HepG2 (cell line): Measurements from ENCODE around the gene TMEM235. TPM values are rescaled to one million over a fixed set of nuclear protein-coding genes. Genes with fewer than 3 reads are reported as not detected.

Source experiments
- ATAC-seq: fragments of 200-7000 bp; cut with Tn5 transposase; 3 replicates; pipeline ENCODE4 v1.9.1; 2020; ENCODE audit warnings: mild to moderate bottlenecking, moderate library complexity
- BruUV-seq: library from RNA; stranded (reverse); fragments of 400-500 nt; replicated peaks from 2 replicates; lab custom pipeline; 2021; lab: Mats Ljungman, UMichigan
- CTCF ChIA-PET: fragments of 300-600 bp; formaldehyde crosslinking; extraction: SDS; loops from one replicate; lab custom pipeline; 2021; ENCODE audit warnings: low total read pairs, inconsistent platforms, low intra/inter-chr PET ratio; lab: Yijun Ruan, JAX
- POLR2A ChIA-PET: fragments of 350-600 bp; sonication (Branson Sonifier 250); formaldehyde crosslinking; loops from one replicate; lab custom pipeline; 2020; ENCODE audit warnings: antibody characterized with exemption, inconsistent platforms; lab: Yijun Ruan, JAX
- DNase-seq: peaks from one replicate; pipeline ENCODE4 v3.0.0-alpha.2; 2015; ENCODE audit warnings: low spot score
- FAIRE-seq: peaks from 3 replicates; lab custom pipeline; 2011; peaks lifted over from hg19 to GRCh38; lab: Jason Lieb, UNC
- H2AFZ ChIP-seq: one replicate; pipeline ENCODE4 v1.6.1; 2011; ENCODE audit warnings: low read length, inconsistent platforms
- H3K27ac ChIP-seq: fragments of 300-600 bp; 3 replicates; pipeline ENCODE4 v1.8.0; 2011; ENCODE audit warnings: mixed run types, mild to moderate bottlenecking, mixed read lengths, low read length, inconsistent platforms; ENCODE audit not compliant: insufficient read depth; ENCODE audit errors: extremely low read length
- H3K27me3 ChIP-seq, 2 experiments: fragments of 200-600 bp in 1 of 2; 2 replicates in 1 of 2; 3 replicates in 1 of 2; pipeline versions ENCODE4 v1.6.0 to v1.8.0; 2011; ENCODE audit warnings: low read length in 2 of 2, mild to moderate bottlenecking in 2 of 2, moderate library complexity in 2 of 2, inconsistent platforms in 1 of 2; ENCODE audit not compliant: insufficient read depth in 2 of 2, control insufficient read depth in 1 of 2
- H3K36me3 ChIP-seq, 2 experiments: fragments of 200-600 bp in 1 of 2; replicated peaks in 1 of 2; 2 replicates in 1 of 2; 3 replicates in 1 of 2; pipeline versions ENCODE4 v1.5.1 to v1.8.0; 2011; ENCODE audit warnings: low read length in 2 of 2, inconsistent platforms in 1 of 2; ENCODE audit not compliant: insufficient read depth in 2 of 2, control insufficient read depth in 1 of 2
- H3K4me1 ChIP-seq: 2 replicates; pipeline ENCODE4 v1.5.1; 2012; ENCODE audit warnings: low read length, inconsistent platforms; ENCODE audit not compliant: insufficient read depth
- H3K4me2 ChIP-seq: 2 replicates; pipeline ENCODE4 v1.6.0; 2011; ENCODE audit warnings: low read depth, low read length, inconsistent platforms
- H3K4me3 ChIP-seq, 3 experiments: fragments of 200-600 bp in 1 of 3; sonication (generic), shearing (Covaris generic) in 1 of 3; replicated peaks in 1 of 3; 2 replicates each; pipeline ENCODE4 v1.5.1; 2011 to 2016; ENCODE audit warnings: low read length in 3 of 3, inconsistent platforms in 2 of 3, low read depth in 2 of 3, mild to moderate bottlenecking in 2 of 3, control low read depth in 1 of 3, mixed read lengths in 1 of 3; ENCODE audit not compliant: insufficient read depth in 1 of 3
- H3K79me2 ChIP-seq: one replicate; pipeline ENCODE4 v1.6.1; 2011; ENCODE audit warnings: low read length, inconsistent platforms; ENCODE audit not compliant: insufficient read depth
- H3K9ac ChIP-seq: 2 replicates; pipeline ENCODE4 v1.6.0; 2011; ENCODE audit warnings: mild to moderate bottlenecking, low read depth, low read length, inconsistent platforms; ENCODE audit not compliant: insufficient read depth
- H3K9me3 ChIP-seq: 2 replicates; pipeline ENCODE4 v1.5.1; 2012; ENCODE audit warnings: mild to moderate bottlenecking, low read length
- H4K20me1 ChIP-seq: 2 replicates; pipeline ENCODE4 v1.6.0; 2011; ENCODE audit warnings: inconsistent platforms, mild to moderate bottlenecking, low read length, moderate library complexity; ENCODE audit not compliant: insufficient read depth
- AGO1 ChIP-seq: fragments of 200-400 bp; formaldehyde crosslinking; IDR thresholded peaks from 2 replicates; pipeline ENCODE4 v1.6.1; 2017; ENCODE audit warnings: mild to moderate bottlenecking, low read depth, low read length, moderate library complexity; ENCODE audit not compliant: poor library complexity, severe bottlenecking
- KDM2A ChIP-seq: sonication (generic); formaldehyde crosslinking; IDR thresholded peaks from 2 replicates; pipeline ENCODE4 v1.4.0; 2020; ENCODE audit warnings: low read depth, missing genetic modification reagents, borderline replicate concordance
- MED1 ChIP-seq: sonication (generic); formaldehyde crosslinking; IDR thresholded peaks from 2 replicates; pipeline ENCODE4 v1.4.0; 2020; ENCODE audit warnings: missing genetic modification reagents
- NCOA2 ChIP-seq: sonication (generic); formaldehyde crosslinking; IDR thresholded peaks from 2 replicates; pipeline ENCODE4 v1.8.0; 2022; ENCODE audit warnings: inconsistent platforms
- SPEN ChIP-seq: sonication (generic); formaldehyde crosslinking; IDR thresholded peaks from 2 replicates; pipeline ENCODE4 v1.5.1; 2020; ENCODE audit warnings: low read depth, mild to moderate bottlenecking, missing genetic modification reagents
- WGBS: methylation state at CpG from one replicate; pipeline ENCODE4 v1.1.6; 2017; ENCODE audit warnings: low lambda C conversion rate; 5-methylcytosine and 5-hydroxymethylcytosine counted together
- in situ Hi-C: cut with HindIII; loops from 2 replicates; pipeline ENCODE4 v1.10.0; 2017; ENCODE audit warnings: low pct_unique_long_range_greater_than_20kb; ENCODE audit not compliant: extremely low pct_ligation_motif_present
- intact Hi-C: fragments of 100-400 bp; cut with micrococcal nuclease; formaldehyde crosslinking; loops from one replicate; pipeline ENCODE4 v1.10.0; 2022; ENCODE audit not compliant: unreplicated experiment
- polyA plus RNA-seq, 8 experiments: library from polyadenylated mRNA; depleted of rRNA in 3 of 8; stranded (reverse) in 7 of 8; unstranded in 1 of 8; fragments of >200 nt; fragmentation: Illumina TruSeq in 4 of 8; extraction: Trizol in 4 of 8; gene quantifications; 2 replicates each; pipeline versions ENCODE4 v1.2.1 to v1.2.3, GENCODE V29; 2011 to 2016; ENCODE audit warnings: low read depth in 4 of 8, missing spikeins in 1 of 8, mixed read lengths in 1 of 8; ENCODE audit not compliant: insufficient read depth in 1 of 8
- total RNA-seq, 5 experiments: library from RNA; depleted of rRNA; stranded (reverse); fragments of >200 nt; fragmentation: Illumina TruSeq; extraction: Trizol; gene quantifications; 2 replicates each; pipeline ENCODE4 v1.2.3, GENCODE V29; 2016; ENCODE audit warnings: low read depth in 1 of 5
- TF ChIP-seq, protein P1 (sequence below): sonication (generic); formaldehyde crosslinking; IDR thresholded peaks from 2 replicates; pipeline ENCODE4 v1.4.0; 2020; ENCODE audit warnings: missing genetic modification reagents
- TF ChIP-seq, protein P2 (sequence below): sonication (generic); formaldehyde crosslinking; IDR thresholded peaks from 2 replicates; pipeline ENCODE4 v1.4.0; 2020; ENCODE audit warnings: mild to moderate bottlenecking, missing genetic modification reagents

The TMEM235 gene
- total and polyA plus RNA-seq, 2 of the 13 experiments (the other 11 are each of a cell fraction or from before 2014, with no cell fraction given), result not detected

DNA sequence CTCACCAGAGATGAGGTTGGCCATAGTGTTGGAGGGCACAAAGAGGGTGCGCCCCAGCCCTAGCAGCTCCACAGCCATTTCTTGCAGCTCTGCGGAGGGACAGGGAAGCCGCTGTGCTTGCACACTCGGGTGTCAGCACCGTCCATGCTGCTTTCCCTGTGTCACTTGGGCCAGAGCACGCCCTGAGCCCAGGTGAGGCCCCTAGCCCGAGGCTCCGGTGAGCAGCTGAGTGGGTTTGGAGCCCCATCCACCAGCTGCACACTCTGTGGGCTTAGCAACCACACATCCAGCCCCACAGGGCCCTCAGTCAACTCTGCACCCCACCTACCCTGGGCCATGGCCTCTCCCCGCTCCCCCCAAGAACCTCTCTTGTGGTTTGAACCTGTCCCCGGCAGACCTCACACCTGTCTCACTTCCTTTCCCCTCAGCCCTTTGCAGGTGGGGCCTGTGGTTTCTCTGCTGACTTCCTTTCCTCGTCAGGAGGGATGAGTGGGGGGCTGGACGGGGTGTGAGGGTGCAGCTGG lies 20.7 kb downstream of the TMEM235 start:
- no peaks in the 10 kb centered on the region for H3K36me3 ChIP-seq
- H3K27me3 ChIP-seq, result peaks cover 2 to 28% of the 10 kb centered on the region in 2 experiments; a peak in 4 of 5 replicates
- no peak overlapping the region for H2AFZ ChIP-seq
- H3K9me3 ChIP-seq, result no peaks in the 10 kb centered on the region
- peaks cover 73% of the 10 kb centered on the region for H3K4me1 ChIP-seq
- no peak overlapping the region for H3K4me2 ChIP-seq
- POLR2A ChIA-PET, result interaction anchor here (0.6 to 2.7 kb wide), 5 partner anchors 8 to 170 kb away, joined by 3 to 16 read pairs (median 5); partner anchors contain the start of gene C17orf99
- no peak overlapping the region for H3K9ac ChIP-seq
- no TSS peak for BruUV-seq
- no peak for DNase-seq
- CTCF ChIA-PET, result interaction anchor here (1.4 kb wide), 1 partner anchor 139 kb away, joined by 3 read pairs; no protein-coding TSS in a partner anchor
- no peaks in the 10 kb centered on the region for H4K20me1 ChIP-seq
- WGBS, result 45% methylated on average over 5 of the region's 12 CpGs
- no peaks in the 10 kb centered on the region for H3K79me2 ChIP-seq
- no peak for ATAC-seq
- in situ Hi-C loops, result no loop called here
- TF ChIP-seq NCOA2 (CRISPR knock-in tag), result no peak
- TF ChIP-seq, protein P1, sequence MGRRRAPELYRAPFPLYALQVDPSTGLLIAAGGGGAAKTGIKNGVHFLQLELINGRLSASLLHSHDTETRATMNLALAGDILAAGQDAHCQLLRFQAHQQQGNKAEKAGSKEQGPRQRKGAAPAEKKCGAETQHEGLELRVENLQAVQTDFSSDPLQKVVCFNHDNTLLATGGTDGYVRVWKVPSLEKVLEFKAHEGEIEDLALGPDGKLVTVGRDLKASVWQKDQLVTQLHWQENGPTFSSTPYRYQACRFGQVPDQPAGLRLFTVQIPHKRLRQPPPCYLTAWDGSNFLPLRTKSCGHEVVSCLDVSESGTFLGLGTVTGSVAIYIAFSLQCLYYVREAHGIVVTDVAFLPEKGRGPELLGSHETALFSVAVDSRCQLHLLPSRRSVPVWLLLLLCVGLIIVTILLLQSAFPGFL (CRISPR knock-in tag), result no peak
- TF ChIP-seq AGO1, result peak; percentile 21
- no peak for TF ChIP-seq KDM2A (CRISPR knock-in tag)
- no peak for TF ChIP-seq SPEN (CRISPR knock-in tag)
- TF ChIP-seq, protein P2, sequence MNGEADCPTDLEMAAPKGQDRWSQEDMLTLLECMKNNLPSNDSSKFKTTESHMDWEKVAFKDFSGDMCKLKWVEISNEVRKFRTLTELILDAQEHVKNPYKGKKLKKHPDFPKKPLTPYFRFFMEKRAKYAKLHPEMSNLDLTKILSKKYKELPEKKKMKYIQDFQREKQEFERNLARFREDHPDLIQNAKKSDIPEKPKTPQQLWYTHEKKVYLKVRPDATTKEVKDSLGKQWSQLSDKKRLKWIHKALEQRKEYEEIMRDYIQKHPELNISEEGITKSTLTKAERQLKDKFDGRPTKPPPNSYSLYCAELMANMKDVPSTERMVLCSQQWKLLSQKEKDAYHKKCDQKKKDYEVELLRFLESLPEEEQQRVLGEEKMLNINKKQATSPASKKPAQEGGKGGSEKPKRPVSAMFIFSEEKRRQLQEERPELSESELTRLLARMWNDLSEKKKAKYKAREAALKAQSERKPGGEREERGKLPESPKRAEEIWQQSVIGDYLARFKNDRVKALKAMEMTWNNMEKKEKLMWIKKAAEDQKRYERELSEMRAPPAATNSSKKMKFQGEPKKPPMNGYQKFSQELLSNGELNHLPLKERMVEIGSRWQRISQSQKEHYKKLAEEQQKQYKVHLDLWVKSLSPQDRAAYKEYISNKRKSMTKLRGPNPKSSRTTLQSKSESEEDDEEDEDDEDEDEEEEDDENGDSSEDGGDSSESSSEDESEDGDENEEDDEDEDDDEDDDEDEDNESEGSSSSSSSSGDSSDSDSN, result no peak
- TF ChIP-seq MED1 (CRISPR knock-in tag), result no peak
- TF ChIP-seq, all 625 proteins: peak for 1
- FAIRE-seq, result no peak
- Histone ChIP-seq H3K27ac (no peak overlapping the region), H3K4me3 (no peak overlapping the region)
- intact Hi-C loops, result loop anchor here (5.0 to 10.0 kb wide), 2 partner anchors 63 to 170 kb away; no protein-coding TSS in a partner anchor
